SHP77 (cell line): ENCODE results near the gene GK2.
A peak's percentile ranks its signal among the peaks of the same experiment; 100 is the strongest.

ENCODE experiments used
- DNase-seq, 2 experiments: peaks; one replicate each; lab custom pipeline; 2025; lab: John Stamatoyannopoulos, UW

Gene GK2

DNA sequence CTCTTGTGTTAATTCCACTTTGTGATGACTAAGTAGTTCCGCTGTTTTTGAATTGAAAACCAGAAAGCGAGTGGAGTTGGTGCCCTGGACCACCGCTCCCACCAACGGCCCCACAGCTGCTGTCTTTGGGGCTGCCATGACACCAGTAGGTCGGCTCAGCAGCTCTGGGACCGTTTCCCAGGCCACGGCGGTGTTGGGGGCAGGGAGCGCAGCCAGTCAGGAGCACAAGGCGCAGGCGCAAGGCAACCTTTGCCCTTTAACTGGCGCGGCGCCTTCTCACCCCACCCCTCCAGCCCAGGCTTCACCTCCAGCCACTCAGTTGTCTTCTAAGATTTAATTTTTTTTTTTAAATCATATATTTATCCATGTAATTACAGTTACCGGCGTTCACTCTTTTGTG, at the start of gene GK2:
TSS of gene GK2 (minus strand) at position 166 of the 400 bp plus-strand sequence. CDS start at position 138, 28 bp downstream.
- DNase-seq = no peak

DNA sequence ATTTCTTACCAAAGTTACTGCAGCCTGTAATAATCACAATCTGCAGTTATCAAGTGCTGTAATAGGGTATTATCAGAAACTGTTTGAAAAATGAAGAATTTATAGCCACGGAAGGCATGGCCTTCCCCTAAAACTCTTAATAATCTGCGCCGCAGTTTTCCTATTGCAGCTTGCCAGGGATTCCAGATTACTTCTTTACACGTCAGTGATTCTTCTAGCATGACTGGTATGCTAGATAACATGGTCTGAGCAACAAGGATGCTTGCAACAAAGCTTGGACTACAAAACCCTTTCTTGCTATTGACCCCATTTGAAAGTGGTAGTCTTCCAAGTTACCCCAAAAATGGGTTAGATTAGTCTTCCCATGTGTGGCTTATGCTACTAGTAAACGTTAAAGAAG, 47.2 kb upstream of the GK2 start:
- DNase-seq = no peak

DNA sequence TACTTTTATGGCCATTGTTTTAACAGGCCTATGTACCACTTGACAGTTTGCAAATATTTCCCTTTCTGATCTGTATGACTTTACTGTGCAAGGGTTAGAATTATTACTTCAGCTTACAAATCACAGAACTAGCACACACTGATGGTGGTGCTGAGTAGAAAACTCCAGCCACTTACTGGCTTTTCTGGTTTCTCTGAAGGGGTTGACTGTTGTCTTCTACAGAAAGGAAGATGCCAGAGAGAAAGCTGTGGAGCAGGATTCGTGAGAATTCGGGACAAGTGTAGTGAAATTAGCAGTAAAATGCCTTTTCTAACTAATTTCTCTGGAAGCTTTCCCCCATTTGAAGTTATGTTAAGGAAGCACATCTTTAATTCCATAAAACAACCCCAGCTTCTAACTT, 46.6 kb upstream of the GK2 start:
- DNase-seq = no peak

DNA sequence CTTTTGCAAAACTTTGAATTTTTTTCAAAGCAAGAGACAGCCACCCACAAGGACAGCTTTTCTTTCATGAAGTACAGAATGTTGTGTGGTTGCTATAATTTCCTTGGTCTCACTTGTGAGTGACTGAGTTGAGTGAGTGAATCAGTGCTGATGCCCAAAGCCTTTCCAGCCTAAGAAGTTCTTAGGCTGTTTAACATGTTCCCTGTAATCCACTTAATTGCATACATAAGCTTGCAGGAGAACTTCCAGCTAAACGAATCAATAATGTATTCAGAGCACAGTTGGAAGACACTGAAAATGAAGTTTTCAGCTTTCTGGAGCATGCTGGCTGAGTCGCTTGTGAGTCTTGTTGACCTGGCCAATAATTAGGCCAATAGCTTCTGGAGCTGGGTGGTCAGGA, 42.0 kb upstream of the GK2 start:
- DNase-seq = no peak

DNA sequence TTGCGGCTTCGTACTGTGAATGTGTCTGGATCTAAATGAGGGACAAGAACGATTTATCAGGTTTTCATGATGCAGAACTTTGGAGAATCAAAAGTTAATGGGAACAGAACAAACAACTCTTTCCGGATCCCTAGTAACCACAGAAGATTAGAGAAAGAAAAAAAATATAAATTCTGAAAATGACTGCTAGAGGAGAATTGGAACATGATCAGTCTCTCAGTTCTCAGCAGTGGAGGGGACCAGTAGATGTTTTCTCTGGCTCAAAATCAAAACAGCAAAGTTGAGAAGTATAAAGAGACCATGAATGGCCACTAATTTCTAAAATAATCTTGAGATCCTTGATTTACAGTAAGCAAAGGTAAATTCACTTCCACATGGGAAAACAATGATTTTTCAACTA, 38.1 kb upstream of the GK2 start:
- no peak for DNase-seq

DNA sequence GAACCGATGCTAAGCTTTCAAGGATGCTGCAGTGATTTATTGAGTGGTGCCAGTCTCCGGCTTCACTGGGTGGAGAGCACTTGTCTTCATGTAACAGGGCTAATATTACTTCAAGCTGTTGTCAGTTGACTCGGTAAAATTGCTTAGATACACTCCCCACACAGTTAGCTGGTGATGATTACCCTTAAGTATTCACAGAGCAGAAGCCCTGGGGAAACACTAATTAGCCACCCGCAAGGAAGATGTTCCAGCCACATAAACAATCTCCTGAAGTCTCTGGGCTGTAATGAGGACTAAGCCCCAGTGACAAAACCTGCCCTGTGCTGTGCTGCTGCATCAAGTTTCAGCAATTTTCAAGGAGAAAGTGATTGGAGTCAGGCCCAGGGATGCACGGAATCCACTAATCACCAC, 37.3 kb upstream of the GK2 start:
- peak in 1 of 2 experiments; percentile 1 for DNase-seq

DNA sequence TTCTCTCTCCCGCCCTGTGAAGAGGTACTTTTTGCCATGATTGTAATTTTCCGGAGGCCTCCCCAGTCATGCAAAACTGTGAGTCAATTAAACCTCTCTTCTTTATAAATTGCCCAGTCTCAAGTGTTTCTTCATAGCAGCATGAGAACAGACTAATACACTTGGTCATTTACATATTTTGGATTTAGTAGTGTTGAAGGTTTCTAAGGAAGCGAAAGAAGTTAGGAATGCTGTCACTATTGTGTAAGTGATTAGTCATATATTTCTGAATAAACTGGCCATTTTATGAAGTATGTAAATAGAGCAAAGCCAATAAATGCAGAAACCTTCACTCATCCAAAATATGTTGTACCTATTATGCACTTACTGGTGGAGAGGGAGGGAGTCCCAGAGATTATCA, 34.4 kb upstream of the GK2 start:
- DNase-seq = no peak

DNA sequence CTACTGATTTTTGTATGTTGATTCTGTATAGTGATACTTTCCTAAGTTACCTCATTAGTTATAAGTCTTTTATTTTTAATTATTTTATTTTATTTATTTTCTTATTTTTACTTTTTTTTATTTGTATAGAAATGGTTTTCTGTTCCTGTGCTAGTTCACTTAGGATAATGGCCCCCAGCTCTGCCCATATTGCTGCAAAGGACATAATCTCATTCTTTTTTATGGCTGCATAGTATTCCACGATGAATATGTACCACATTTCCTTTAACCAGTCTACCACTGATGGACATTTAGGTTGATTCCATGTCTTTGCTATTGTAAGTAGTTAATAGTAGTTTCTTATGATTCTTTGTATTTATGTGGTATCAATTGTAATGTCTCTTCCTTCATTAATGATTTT, 31.5 kb upstream of the GK2 start:
- DNase-seq = no peak

DNA sequence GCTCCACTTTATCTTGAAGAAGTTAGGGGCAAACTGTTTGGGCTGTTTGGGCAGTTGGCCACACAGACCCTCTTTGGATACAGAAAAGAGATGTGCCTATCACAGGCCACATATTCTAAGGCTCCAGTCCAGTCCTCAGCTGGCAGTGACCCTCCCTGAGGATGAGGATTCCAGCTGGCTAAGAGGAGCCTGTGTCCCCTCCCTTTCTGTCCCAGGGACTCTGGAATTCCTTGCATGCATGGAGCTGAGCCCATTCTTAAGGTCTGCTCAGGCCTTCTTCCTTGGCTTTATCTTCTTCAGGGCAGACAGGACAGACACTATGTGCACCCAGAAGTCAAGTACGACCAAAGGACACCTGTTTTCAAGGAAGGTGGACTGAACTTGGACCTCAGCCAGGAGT, 23.8 kb upstream of the GK2 start:
- no peak for DNase-seq

DNA sequence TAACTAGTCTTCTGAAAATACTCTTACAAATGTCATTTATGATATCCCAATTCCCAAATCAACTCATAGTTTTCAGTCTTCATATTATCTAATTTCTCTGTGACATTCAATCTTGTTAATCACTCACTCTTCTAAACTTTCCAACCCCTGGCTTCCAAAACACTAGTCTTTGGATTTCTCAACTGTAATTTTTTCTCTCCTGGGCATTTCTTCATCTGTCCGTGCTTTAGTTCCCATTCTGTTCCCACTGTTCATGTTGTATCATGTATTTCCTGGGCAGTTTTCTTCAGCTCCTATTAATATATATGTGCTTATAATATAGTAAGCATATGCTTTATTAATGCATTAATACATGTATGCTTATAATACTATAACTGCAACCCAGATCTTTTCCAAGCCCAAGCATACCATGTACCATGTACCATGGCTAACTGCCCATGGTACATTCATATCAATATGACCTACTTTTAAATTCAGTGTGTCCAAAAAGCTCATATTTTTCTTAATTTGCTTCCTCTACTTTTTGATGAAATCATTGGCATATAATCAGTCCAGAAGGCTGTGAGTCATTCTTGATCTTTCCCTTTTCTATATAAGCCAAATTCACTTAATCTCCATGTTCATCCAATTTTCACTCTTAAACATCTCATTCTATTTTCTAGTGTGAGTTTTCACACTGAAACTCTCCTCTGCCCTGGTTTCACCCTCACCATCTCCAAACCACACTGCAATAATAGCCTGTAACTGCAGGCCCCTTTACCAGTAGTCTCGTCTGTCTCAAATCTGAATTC, 21.3 kb upstream of the GK2 start:
- no peak for DNase-seq

DNA sequence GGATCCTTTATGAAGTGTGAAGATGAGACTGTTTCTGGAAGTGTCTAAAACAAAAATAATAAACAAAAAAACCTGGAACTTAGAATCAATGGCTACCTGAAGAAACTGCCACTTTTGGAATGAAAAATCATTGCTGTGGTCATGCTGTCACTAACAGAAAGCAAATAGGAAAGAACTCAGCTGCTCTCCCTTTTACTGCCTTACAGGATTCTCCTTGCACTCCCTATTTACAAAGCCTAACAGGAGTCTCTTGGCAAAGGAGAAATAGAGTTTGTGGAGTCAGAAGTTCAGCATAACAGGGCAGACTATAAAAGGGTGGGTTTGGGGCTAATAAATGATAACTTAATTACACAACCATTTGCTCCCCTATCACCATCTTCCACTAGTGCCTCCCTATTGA, 19.0 kb upstream of the GK2 start:
- no peak for DNase-seq

DNA sequence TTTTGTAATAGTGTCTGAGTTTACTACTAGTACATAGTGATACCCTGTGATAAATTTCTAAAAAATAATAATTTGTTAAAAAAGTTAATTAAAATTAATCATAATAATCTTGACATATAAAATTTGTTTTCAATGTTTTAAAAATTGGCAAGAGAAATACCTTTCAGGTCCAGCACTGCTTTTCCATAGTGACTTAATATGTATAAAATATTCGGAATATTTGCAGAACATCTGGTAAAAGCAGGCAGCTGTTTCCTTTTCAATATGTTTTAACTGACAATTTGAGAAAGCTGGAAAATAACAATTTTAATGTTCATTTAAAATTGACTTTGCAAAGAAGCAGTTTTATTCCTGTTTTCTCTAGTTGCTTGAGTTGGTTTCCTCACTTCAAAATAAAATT, 17.6 kb upstream of the GK2 start:
- no peak for DNase-seq

DNA sequence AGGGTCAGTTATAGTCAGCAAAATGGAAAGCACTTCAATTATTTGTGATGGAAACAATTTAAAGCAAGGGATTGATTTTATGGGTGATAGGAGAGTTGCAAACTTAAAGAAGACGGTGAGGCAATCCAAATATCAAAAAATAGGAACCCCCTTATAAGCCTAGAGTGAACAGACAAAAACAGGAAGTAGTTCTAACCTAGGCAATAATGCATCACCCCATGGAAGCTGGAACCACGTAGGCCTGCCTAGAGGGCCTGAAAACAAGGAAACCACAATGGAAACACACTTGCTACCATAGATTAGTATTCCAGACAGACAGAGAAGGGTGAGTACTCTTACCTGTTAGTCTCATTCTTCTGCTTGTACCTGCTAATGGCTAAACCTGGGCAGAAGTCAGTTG, 13.5 kb upstream of the GK2 start:
- no peak for DNase-seq

DNA sequence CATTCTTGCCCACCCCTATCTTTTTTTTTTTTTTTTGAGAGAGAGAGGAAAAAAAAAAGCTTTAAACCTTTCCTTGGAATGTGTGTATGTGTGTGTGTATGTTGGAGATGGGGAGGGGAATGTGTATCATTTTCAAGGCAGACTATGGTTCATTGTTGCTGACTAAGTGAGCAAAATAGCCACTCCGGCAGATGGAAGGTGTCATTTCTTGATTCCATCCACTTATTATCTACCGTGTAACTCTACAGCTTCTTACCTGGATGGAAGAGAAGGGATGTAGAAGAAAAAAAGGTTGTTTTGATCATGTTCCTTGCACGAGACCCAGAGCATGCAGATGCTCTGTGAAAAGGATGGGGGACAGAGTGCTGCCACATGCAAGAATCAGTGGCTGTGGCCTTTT, 5.9 kb upstream of the GK2 start:
- no peak for DNase-seq

DNA sequence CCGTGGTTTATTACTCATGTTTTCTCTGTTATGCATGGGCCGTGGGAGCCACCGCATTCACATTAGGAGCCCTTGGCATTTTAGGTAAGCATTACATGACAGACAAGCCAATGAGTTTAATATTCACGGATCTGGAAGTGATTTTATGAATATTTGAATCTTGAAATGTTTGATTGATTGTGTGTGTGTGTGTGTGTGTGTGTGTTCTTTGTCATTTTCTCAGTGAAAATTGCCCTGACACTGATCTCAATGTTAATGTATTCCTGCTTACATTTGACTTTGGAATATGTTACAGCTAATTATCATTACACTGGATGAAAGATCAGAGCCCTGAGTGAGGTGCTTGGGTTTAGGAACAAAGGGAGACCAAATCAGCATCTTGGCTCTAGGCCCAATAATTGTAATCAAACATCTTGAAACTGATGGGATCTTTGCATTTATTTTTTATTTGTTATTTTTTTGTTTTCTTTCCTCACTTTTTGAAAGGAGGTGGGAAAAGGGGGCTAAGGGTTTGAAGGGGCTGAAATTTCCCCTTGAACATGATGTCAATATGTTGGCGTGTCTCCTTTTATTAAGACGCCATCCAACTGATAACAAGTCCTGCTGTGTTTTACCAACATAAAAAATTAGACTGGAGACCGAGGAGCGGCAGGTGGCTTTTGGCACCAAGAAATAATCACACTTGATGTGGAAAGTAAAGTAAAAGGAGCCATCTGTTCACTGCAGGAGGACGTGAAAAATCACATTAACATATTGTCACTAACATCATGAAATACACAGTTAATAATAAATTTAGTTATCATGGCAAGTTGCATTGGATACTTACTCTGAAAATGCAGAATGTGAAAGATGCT, 5.2 kb upstream of the GK2 start:
- DNase-seq = no peak

DNA sequence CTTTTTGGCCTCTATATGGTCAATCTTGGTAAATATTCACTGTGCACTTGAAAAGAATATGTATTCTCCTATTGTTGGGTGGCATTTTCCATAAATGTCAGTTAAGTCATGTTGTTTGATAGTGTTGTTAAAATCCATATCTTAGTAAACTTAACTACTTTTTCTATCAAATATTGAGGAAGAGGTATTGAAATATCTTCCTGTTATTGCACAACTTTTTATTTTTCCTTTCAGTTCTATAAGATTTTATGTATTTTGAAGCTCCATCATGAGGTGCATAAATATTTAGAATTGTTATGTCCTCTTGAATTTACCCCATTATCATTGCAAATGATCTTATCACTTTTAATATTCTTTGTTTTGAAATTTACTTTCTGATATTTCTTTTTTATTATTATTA, 3.4 kb downstream of the GK2 start:
- no peak for DNase-seq

DNA sequence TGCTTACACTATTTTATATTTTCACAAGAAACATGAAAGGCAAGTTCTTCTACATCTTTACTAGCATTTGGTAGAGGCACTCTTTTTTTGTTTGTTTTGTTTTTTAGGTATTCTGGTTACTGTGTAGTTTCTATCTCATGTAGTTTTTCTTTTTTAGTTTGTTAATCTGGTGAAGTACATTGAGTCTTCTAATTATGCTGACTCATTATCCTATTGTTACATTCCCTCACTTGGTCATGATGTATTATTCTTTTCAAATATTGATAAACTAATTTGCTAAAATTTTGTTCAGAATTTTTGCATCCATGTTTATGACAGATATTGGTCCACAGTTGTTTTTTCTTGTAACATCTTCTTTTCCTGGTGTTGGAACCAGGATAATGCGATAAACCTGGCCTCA, 4.7 kb downstream of the GK2 start:
- DNase-seq = no peak

DNA sequence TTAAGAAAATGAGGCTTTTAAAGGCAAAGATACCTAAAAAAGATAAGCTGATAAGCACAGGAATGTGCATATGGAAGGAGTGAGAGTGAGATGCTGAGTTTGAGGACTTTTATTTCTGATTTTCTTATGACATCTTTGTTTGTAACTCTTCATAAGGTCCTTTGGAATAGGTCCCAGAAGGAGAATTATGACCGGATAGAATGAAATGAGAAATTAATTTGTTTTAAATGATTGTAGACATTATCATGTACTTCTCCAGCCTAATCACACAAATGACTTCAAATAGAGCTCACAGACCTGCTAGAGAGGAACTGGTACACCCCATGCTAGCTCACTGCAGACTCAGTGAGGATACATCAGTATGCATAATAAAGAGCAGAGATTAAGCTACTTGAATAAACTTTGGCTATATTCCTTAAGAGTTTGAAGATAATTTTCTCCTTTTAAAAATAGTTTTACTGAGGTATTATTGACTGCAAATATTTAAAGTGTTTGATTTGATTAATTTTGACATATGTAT, 5.6 kb downstream of the GK2 start:
- DNase-seq = no peak

DNA sequence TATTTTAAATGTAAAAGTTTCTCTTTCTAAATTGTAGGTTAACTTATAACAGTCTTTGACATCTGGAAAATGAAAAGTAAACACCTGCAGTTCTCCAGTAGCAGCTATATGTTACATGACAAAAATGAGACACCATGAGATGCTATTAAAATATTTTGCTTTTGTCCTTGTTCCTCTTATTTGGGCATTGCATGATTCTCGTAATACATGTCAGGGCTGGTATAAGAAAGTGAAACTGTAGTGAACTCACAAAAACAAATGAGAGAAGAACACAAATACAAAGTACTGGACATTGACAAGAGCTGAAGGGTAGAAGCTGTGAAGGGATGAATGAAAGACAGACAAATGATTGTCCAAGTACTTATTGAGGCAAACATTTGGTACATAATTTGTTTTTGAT, 9.0 kb downstream of the GK2 start:
- no peak for DNase-seq

DNA sequence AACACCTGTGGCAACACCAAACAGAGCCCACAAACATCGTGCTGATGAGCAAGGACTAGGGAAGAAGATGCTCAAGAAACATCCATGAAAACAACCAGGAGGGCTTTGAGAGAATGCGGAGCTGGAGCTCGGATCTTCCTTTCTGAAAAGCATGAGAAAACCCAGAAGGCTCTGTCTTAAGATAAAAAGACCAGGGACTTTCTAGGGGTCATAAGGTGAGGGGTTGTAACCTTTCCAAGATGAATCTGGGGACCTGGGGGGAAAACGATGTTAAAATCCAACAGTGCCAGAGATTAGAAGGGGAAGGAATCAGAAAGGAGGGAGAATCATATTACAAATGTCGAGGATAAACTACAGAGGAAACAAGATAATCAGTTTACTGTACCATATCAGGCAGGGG, 10.1 kb downstream of the GK2 start:
- DNase-seq = no peak

DNA sequence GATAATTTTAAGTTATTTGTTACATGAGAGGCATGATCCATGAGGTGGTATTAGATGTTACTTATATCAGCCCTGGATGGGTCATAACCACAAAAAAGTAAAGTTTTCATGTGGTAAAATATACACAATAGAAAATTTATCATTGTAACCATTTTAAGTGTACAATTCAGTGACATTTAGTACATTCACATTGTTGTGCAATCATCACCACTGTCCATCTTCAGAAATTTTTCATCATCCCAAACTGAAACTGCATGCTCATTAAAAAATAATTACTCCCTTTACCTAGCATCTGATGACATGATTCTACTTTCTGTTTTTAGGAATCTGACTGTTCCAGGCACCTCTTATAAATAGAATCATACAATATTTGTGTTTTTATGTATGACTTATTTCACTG, 11.2 kb downstream of the GK2 start:
- DNase-seq = no peak

DNA sequence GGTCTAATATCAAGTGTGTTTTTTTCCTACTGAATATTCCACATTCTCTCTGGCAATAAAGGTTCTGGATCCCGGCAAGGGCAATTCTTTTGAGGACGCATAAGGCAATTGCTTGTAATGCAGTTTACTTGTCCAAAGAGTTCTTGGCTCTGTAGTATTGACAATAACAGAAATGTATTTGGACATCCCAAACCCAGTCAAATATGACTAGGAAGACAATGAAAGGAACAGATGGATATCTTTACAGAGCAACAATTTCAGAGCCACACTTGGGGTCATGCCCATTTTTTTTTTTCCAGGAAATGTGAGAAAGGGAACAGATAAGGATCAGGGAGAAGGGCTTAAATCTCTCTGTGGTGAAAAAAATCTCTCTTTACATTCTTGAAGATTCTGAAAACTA, 12.2 kb downstream of the GK2 start:
- DNase-seq = no peak

DNA sequence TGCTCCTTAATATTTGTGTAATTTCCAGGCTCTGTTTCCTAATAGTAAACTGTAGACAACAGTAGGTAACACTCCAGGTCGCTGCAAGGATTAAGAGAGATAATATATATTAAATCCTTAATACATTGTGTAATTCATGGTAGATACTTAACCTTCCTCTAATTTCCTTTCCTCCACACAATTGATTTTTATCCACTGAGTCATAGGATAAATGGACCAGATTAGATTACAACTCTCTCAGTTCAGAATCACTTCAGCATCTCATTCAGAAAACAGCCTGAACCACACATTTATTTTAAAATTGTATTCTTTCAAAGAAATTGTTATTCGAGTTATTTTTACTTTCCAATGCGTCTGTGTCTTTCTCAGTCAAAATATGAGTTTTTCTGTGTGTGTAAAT, 17.1 kb downstream of the GK2 start:
- no peak for DNase-seq
